H7 (cell line): Measurements from ENCODE around the gene SIGLEC11. TPM values are rescaled to one million over a fixed set of nuclear protein-coding genes. Genes with fewer than 3 reads are reported as not detected.
"Not testable (repeated sequence)": the region's sequence is repeated elsewhere in the genome, so short reads cannot be mapped to it uniquely, and the experiment has no call there.

ENCODE experiments used
- DNase-seq: peaks from one replicate; pipeline ENCODE4 v3.0.0; 2012
- H3K27me3 ChIP-seq: 2 replicates; pipeline ENCODE4 v1.6.0; 2011; ENCODE audit warnings: mild to moderate bottlenecking, low read length; ENCODE audit not compliant: control insufficient read depth, insufficient read depth
- H3K36me3 ChIP-seq: replicated peaks from 2 replicates; pipeline ENCODE4 v1.5.1; 2011; ENCODE audit warnings: low read length; ENCODE audit not compliant: control insufficient read depth, insufficient read depth
- H3K4me3 ChIP-seq: 2 replicates; pipeline ENCODE4 v1.5.1; 2011; ENCODE audit warnings: low read depth, mild to moderate bottlenecking, control low read depth, low read length, moderate library complexity; ENCODE audit not compliant: insufficient read depth
- total RNA-seq: library from RNA; depleted of rRNA; stranded (reverse); fragments of >200 nt; shearing (Covaris generic); gene quantifications from 2 replicates; pipeline ENCODE4 v1.2.3, GENCODE V29; 2014

Gene SIGLEC11
- total RNA-seq, 1 experiment from 2014 or later: not detected

- Histone ChIP-seq H3K4me3 (no peak overlapping the region), H3K27me3 (no peaks in the 10 kb centered on the region; the same call in 1 of the 2 replicates), H3K36me3 (no peaks in the 10 kb centered on the region)
- DNase-seq: no peak
These were observed 10.4 kb downstream of the SIGLEC11 start for GRCh38 chr19:49950590-49950948.

GRCh38 chr19:49949742-49950589 lies 11.0 kb downstream of the SIGLEC11 start:
- Histone ChIP-seq H3K4me3 (no peak overlapping the region), H3K36me3 (no peaks in the 10 kb centered on the region), H3K27me3 (no peaks in the 10 kb centered on the region; the same call in 1 of the 2 replicates)
- peak; percentile 26 for DNase-seq

DNA sequence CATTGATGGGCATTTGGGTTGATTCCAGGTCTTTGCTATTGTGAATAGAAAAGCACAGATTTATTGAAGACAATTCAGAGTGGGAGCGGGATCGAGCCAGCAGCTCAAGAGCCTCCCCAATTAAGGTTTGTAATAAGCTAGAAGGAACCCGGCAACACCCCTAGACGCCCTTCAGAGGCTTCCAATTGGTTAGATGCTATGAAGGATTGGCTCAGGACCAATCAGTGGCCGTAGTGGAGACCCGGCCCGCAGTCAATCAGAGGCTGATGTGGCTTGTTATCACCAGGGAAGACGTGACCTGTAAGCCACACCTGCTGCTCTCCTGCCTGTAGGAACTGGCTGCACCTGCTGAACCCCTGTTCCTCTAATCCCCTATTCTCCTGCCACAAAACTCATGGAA lies 14.6 kb downstream of the SIGLEC11 start:
- Histone ChIP-seq H3K27me3 (no peaks in the 10 kb centered on the region; the same call in 1 of the 2 replicates), H3K36me3 (no peaks in the 10 kb centered on the region), H3K4me3 (no peak overlapping the region)
- DNase-seq: peak; percentile 65

GRCh38 chr19:49944567-49944966 lies 16.4 kb downstream of the SIGLEC11 start:
- DNase-seq, H3K36me3 ChIP-seq, H3K27me3 ChIP-seq, H3K4me3 ChIP-seq: not testable (repeated sequence)

DNA sequence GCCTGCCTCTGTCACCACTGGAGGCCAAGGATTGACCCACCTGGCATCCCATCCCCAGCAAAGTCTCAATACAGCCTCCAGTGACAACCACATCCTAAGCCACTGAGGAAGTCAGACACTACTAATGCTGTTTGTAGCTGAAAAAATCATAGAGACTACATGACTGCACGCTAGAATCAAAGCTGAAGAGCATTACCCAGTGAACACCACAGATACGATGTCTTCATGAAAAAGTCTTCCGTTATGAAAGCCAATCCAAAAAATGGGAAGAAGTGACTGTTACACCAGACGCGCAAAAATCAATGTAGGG lies 20.5 kb downstream of the SIGLEC11 start:
- no peak overlapping the region for H3K4me3 ChIP-seq
- DNase-seq: no peak
- no peaks in the 10 kb centered on the region for H3K36me3 ChIP-seq
- H3K27me3 ChIP-seq: peaks cover 2% of the 10 kb centered on the region; the same call in 1 of the 2 replicates

- Histone ChIP-seq H3K4me3 (no peak overlapping the region), H3K27me3 (peaks cover 2% of the 10 kb centered on the region; the same call in 1 of the 2 replicates), H3K36me3 (no peaks in the 10 kb centered on the region)
- DNase-seq: peak; percentile 43
These were observed 21.1 kb downstream of the SIGLEC11 start for GRCh38 chr19:49939721-49940481.

DNA sequence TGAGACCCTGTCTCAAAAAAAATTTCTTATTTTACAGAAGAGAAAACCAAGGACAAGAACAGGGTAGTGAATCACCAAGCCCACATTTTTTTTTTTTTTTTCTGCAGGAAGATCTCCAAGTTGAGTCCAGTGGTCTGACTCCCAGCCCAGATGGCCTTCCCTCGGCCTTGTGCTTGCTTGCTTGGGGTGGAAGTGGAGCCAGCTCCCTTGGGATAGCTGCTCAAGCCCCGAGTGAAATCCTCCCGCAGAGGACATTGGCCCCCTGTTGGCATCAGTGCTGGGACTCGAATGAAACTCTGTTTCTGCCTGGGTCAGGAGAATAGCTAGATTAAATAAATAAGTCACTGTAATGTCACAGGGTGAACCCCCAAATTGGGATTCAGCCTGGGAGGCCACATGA lies 22.3 kb downstream of the SIGLEC11 start:
- H3K4me3 ChIP-seq: no peak overlapping the region
- no peak for DNase-seq
- H3K27me3 ChIP-seq: peaks cover 2% of the 10 kb centered on the region; the same call in 1 of the 2 replicates
- no peaks in the 10 kb centered on the region for H3K36me3 ChIP-seq

DNA sequence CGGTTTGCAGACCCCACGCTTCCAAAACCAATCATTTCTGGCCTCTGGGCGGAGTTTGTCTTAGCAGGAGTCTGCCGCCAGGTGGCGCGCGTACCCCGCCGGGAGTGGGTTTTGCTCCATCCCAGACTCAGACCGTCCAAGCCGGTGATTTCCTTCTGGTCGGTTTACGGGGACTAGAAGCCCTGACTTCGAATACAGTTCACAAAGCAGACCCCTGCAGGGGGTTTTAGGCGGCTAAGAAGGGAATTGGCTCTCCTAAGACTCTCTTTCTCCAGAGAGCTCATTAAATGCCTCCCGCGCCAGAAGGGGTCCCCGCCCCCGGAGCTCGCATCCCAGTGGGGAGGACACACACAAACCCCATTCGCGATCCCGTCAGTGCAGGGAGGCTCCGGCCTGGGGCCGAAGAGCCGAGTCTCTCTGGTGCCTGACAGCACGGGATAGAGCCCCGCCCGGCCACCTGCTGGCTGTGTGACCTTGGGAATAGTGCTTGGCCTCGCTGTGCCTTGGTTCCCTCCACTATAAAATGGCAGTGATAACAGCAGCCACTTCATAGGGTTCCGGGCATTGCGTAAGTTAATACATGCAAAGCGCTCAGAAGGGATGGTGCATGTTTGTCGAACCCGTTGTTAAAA lies 23.1 kb downstream of the SIGLEC11 start:
- DNase-seq: peak; percentile 93
- Histone ChIP-seq H3K27me3 (peaks cover 2% of the 10 kb centered on the region; the same call in 1 of the 2 replicates), H3K36me3 (no peaks in the 10 kb centered on the region), H3K4me3 (0 out of 2 replicates have a peak overlapping the region, but pooled peaks have one; percentile 1)

- Histone ChIP-seq H3K36me3 (no peaks in the 10 kb centered on the region), H3K4me3 (no peak overlapping the region), H3K27me3 (peaks cover 2% of the 10 kb centered on the region; the same call in 1 of the 2 replicates)
- no peak for DNase-seq
These were observed 24.4 kb downstream of the SIGLEC11 start for GRCh38 chr19:49936549-49936948.

DNA sequence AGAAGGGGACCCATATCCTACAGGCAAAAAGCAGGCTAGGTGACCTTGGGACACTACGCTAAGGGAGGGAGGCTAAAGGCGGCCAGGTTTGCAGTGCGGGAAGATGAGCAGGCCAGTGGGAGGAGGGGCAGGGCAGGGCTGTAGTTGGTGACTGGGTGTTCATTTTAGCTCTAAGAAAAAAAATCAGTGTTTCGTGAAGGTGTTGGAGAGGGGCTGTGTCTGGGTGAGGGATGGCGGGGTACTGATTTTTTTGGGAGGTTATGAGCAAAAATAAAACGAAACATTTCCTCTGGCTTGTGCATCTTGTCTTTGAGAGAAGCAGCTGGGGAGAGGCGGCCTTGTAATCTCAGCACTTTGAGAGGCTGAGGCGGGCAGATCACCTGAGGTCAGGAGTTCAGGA lies 27.3 kb downstream of the SIGLEC11 start:
- DNase-seq: no peak
- no peaks in the 10 kb centered on the region for H3K36me3 ChIP-seq
- no peak overlapping the region for H3K4me3 ChIP-seq
- peaks cover 2% of the 10 kb centered on the region; the same call in 1 of the 2 replicates for H3K27me3 ChIP-seq

DNA sequence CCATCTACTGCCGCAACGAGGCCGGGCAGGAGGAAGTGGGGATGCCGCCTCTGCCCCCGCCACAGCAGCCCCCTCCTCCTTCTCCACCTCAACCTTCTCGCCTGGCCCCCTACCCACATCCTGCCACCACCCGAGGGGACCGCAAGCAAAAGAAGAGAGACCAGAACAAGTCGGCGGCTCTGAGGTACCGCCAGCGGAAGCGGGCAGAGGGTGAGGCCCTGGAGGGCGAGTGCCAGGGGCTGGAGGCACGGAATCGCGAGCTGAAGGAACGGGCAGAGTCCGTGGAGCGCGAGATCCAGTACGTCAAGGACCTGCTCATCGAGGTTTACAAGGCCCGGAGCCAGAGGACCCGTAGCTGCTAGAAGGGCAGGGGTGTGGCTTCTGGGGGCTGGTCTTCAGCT lies 28.2 kb downstream of the SIGLEC11 start:
- H3K4me3 ChIP-seq: no peak overlapping the region
- no peak for DNase-seq
- peaks cover 1% of the 10 kb centered on the region for H3K36me3 ChIP-seq
- H3K27me3 ChIP-seq: no peaks in the 10 kb centered on the region

DNA sequence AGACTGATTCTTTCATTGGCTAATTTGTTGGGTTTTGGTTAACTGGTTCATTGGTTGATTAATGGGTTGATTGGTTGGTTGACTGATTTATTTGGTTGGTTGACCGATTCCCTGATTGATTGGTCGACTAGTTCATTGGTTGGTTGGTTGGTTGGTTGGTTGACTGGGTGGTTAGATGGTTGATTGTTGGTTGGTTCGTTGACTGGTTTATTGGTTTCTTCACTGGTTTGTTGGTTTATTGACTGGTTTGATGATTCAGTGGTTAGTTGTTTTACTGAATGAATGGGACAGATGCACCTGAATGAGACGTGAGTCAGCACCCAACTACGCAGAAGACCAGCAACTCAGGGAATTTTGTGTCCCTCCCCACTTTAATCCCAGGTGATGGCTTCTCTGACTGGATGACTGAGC lies 28.9 kb downstream of the SIGLEC11 start:
- no peak overlapping the region for H3K4me3 ChIP-seq
- DNase-seq: no peak

GRCh38 chr19:49931293-49932040 lies 29.5 kb downstream of the SIGLEC11 start:
- no peak overlapping the region for H3K4me3 ChIP-seq
- DNase-seq: no peak
- peaks cover 11% of the 10 kb centered on the region for H3K36me3 ChIP-seq
- no peaks in the 10 kb centered on the region for H3K27me3 ChIP-seq

More for the DNA sequence above, 28.9 kb downstream of the SIGLEC11 start:
- no peaks in the 10 kb centered on the region for H3K27me3 ChIP-seq
- peaks cover 7% of the 10 kb centered on the region for H3K36me3 ChIP-seq

DNA sequence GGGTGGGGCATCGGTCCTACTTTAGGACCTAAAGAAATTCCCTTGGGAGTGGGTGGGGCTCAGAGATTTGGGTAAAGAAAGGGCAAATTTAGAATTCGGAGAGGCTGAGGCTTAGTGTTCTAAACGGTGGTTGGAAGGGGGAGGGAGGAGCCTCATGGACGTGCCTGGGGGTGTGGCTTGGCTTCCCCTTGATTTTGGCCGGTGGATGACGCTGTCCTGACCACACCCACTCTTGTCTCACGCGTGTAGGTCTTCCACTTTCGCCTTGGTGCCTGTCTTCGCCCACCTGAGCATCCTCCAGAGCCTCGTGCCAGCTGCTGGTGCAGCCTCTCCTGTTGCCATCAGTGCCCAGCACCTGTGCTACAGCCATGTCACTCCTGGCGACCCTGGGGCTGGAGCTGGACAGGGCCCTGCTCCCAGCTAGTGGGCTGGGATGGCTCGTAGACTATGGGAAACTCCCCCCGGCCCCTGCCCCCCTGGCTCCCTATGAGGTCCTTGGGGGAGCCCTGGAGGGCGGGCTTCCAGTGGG lies 30.4 kb downstream of the SIGLEC11 start:
- DNase-seq: peak; percentile 83
- H3K36me3 ChIP-seq: peaks cover 13% of the 10 kb centered on the region
- no peaks in the 10 kb centered on the region for H3K27me3 ChIP-seq
- peak overlapping the region; percentile 36 for H3K4me3 ChIP-seq
